Cardiac fibroblast (primary cell): ENCODE data around the gene PRPF19.

ENCODE experiments used
- DNase-seq, 2 donors: peaks; one replicate each; pipeline versions ENCODE4 v3.0.0 to v3.0.0-alpha.2; 2010; ENCODE audit warnings: low read depth in 2 of 2
- H3K4me3 ChIP-seq, 2 donors: replicated peaks in 1 of 2; 1 replicate in 1 of 2; 2 replicates in 1 of 2; pipeline ENCODE4 v1.5.1; 2011; ENCODE audit warnings: low read depth in 2 of 2, low read length in 2 of 2, mild to moderate bottlenecking in 2 of 2, moderate library complexity in 1 of 2
- TF ChIP-seq, protein P1 (sequence below): IDR thresholded peaks from one replicate; pipeline ENCODE4 v1.5.1; 2011; ENCODE audit warnings: low read depth, mild to moderate bottlenecking, low read length, inconsistent platforms

The PRPF19 gene

DNA sequence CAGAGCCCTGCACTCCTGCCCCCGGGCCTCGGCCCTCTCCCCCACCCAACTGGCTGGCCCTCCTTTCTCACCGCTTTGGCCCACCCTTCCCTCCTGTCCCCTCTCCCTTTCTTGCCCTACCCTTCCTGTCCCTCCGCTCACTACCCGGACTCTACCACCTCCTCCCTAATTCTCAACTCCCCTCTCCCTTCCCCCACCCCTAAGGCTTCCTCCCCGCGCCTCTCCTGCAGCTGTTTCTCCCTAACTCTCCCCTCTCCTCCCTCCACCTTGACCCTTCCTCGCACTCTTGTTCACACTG, 45.2 kb upstream of the PRPF19 start:
- no peak for DNase-seq
- peak overlapping the region; percentile 39 to 43 for H3K4me3 ChIP-seq
- TF ChIP-seq, protein P1, sequence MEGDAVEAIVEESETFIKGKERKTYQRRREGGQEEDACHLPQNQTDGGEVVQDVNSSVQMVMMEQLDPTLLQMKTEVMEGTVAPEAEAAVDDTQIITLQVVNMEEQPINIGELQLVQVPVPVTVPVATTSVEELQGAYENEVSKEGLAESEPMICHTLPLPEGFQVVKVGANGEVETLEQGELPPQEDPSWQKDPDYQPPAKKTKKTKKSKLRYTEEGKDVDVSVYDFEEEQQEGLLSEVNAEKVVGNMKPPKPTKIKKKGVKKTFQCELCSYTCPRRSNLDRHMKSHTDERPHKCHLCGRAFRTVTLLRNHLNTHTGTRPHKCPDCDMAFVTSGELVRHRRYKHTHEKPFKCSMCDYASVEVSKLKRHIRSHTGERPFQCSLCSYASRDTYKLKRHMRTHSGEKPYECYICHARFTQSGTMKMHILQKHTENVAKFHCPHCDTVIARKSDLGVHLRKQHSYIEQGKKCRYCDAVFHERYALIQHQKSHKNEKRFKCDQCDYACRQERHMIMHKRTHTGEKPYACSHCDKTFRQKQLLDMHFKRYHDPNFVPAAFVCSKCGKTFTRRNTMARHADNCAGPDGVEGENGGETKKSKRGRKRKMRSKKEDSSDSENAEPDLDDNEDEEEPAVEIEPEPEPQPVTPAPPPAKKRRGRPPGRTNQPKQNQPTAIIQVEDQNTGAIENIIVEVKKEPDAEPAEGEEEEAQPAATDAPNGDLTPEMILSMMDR: no peak

DNA sequence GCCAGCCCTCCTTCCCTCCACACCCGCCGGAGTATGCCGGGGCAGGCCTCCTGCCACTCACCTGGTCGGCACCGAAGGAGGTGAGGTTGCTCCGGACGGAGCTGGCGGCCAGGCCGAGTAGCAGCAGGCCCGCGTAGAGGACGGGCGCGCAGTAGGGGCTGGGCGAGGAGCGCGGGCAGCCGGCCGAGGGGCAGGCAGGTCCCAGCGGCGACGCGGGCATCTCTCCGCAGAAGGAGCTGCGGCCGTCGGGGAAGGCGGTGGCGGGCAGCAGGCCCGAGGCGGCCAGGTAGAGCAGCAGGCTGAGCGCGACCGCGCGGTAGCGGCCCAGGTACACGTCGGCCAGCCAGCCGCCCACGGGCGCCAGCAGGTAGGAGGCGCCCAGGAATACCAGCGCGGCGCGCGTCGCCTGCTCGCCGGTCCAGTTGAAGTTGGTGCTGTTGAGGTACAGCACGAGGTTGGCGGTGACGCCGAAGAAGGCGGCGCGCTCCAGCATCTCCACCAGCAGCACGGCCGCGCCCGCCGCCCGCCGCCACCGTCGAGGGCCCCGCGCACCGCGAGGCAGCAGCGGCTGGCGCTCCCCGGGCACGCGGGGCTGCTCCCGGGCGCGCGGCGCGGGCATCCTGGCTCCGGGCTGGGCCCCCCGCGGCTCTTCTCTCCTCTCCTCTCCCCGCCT, 44.7 kb upstream of the PRPF19 start:
- TF ChIP-seq, protein P1: no peak
- no peak for DNase-seq
- peak overlapping the region; percentile 10 to 39 for H3K4me3 ChIP-seq

DNA sequence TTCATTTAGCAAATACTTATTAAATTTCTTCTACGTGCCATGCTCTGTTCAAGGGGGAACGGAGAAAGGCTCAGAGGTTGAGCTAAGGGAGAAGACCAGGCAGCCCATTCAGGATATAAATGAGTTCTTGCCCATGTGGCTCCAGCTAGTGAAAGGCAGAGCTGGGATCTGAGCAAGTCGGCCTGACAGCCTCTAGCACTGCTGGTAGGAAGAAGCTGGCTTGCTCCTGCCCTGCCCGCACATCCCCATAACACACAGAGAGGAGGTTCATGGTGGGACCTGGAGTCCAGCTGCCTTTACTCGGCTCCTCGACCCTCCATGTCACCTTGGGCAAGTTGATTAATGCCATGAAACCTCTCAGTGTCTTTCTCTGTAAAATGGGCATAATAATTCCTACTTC, 43.6 kb upstream of the PRPF19 start:
- TF ChIP-seq, protein P1: no peak
- no peak overlapping the region for H3K4me3 ChIP-seq
- no peak for DNase-seq

DNA sequence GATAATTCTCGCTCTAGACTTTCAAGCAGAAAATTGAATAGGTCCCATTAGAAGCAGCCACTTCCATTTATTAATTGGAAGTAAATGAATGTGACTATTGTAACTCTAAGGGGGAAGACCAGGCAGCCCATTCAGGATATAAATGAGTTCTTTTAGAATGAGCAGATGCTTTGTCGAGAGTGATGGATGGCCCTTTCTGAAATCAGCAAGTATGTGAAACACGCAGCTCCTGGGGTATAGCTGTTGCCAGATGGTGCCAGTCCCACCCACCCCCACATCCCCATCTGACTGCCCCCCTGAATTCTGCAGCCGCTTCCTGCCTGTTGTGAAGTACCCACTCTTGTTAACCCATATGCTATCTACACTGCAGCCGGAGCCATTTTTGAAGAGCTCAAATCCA, 41.9 kb upstream of the PRPF19 start:
- no peak overlapping the region for H3K4me3 ChIP-seq
- no peak for DNase-seq
- TF ChIP-seq, protein P1: no peak

DNA sequence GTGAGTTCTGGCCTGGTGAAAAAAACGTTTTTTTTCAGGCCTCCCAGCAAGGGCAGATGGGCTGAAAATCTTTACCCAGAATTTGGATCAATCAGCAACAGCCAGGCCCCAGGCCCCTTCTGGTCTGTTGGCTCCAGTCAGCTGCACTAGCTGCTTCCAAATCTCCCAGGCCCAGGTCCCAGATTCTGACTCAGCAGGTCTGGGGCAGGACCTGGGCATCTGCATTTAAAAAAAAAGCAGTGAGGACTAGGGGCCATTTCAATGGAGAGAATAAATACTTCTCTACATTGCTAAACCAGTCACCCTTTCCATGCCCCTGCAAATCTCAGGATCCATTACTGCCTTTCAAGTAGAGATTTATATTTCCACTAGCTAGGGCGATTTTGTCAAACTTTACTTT, 41.3 kb upstream of the PRPF19 start:
- no peak overlapping the region for H3K4me3 ChIP-seq
- TF ChIP-seq, protein P1: no peak
- no peak for DNase-seq

DNA sequence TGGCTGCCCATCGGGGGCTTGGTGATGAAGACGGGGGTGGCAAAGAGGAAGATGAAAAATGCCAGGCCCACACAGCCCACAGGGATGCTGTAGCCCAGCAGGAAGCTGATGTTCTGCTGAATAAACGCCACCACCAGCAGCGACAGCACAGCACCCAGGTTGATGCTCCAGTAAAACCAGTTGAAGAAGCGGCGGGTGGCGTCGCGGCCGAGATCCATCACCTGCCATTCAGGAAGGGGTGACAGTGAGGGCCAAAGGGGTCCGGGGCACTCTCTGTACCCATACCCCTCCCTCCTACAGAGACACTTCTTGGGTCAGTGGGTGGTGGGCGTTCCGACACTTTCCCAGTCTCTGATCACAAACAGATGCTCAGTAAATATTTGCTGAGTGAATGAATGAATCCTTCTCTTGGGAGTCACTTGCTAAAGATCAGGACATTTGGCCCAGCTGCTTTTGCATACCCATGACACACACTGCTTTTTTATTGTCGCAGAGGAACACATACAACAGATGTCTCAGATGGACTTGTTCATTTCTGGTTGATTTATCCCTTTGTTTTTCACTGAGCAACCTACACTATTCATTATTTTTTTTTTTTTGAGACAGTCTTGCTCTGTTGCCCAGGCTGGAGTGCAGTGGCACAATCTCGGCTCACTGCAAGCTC, 40.3 kb upstream of the PRPF19 start:
- DNase-seq: no peak
- TF ChIP-seq, protein P1: no peak
- no peak overlapping the region for H3K4me3 ChIP-seq

DNA sequence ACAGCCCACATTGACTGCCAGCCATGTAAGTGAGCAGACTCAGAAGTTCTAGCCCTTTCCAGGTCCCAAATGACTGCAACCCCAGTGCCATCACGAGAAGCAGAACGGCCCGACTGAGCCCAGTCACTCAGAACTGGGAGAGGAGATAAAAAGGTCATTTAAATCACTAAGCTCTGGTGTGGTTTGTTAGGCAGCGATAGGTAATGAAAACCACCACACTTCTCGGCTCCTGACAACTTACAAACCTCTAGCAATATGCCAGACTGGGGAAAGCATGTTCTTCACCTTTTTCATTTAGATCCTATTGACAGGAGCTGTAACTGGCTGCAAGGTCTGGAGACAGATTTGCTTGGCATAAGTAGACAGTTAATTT, 38.9 kb upstream of the PRPF19 start:
- DNase-seq: no peak
- H3K4me3 ChIP-seq: no peak overlapping the region
- TF ChIP-seq, protein P1: no peak
